GM23338 (cell line): ENCODE results near the gene IL11RA. TPM values are rescaled to one million over a fixed set of nuclear protein-coding genes. Genes with fewer than 3 reads are reported as not detected.

Experiments used
- ATAC-seq: fragments of 200-7000 bp; cut with Tn5 transposase; 3 replicates; pipeline ENCODE4 v1.9.1; 2020
- DNase-seq: peaks from one replicate; pipeline ENCODE4 v3.0.0-alpha.2; 2015; ENCODE audit warnings: low spot score
- H2AFZ ChIP-seq: fragments of 200-600 bp; sonication (generic); 2 replicates; pipeline ENCODE4 v1.8.0; 2016; ENCODE audit warnings: antibody characterized with exemption, mild to moderate bottlenecking, moderate library complexity
- H3F3A ChIP-seq: fragments of 200-600 bp; sonication (generic); replicated peaks from 2 replicates; pipeline ENCODE4 v1.8.0; 2017; ENCODE audit warnings: antibody characterized with exemption, mixed run types, low read depth
- H3K27ac ChIP-seq: fragments of 200-600 bp; sonication (generic); 2 replicates; pipeline ENCODE4 v1.6.1; 2016; ENCODE audit warnings: low read depth
- H3K27me3 ChIP-seq: fragments of 200-600 bp; sonication (generic); 2 replicates; pipeline ENCODE4 v1.8.0; 2016; ENCODE audit warnings: mild to moderate bottlenecking, mixed run types, moderate library complexity; ENCODE audit not compliant: insufficient read depth
- H3K36me3 ChIP-seq: fragments of 200-600 bp; sonication (generic); 2 replicates; pipeline ENCODE4 v1.8.0; 2016; ENCODE audit warnings: mild to moderate bottlenecking; ENCODE audit not compliant: insufficient read depth
- H3K4me1 ChIP-seq: fragments of 200-600 bp; sonication (generic); 2 replicates; pipeline ENCODE4 v1.8.0; 2016; ENCODE audit warnings: mild to moderate bottlenecking, moderate library complexity; ENCODE audit not compliant: insufficient read depth
- H3K4me2 ChIP-seq: fragments of 200-600 bp; sonication (generic); 2 replicates; pipeline ENCODE4 v1.7.1; 2017; ENCODE audit warnings: mixed run types
- H3K4me3 ChIP-seq: fragments of 200-600 bp; sonication (generic); 2 replicates; pipeline ENCODE4 v1.6.1; 2016; ENCODE audit warnings: mixed run types
- H3K79me2 ChIP-seq: fragments of 200-600 bp; sonication (generic); replicated peaks from 2 replicates; pipeline ENCODE4 v1.8.0; 2017; ENCODE audit warnings: mild to moderate bottlenecking; ENCODE audit not compliant: insufficient read depth
- H3K9me2 ChIP-seq: fragments of 200-600 bp; sonication (generic); 2 replicates; pipeline ENCODE4 v1.8.0; 2017; ENCODE audit not compliant: insufficient read depth
- H4K20me1 ChIP-seq: fragments of 200-600 bp; sonication (generic); replicated peaks from 2 replicates; pipeline ENCODE4 v1.8.0; 2017; ENCODE audit warnings: mild to moderate bottlenecking; ENCODE audit not compliant: insufficient read depth
- H3K27ac Mint-ChIP-seq: 2 replicates; pipeline ENCODE4 v1.8.0; 2020; ENCODE audit warnings: inconsistent platforms, mild to moderate bottlenecking, moderate library complexity, mixed read lengths
- H3K27me3 Mint-ChIP-seq: 3 replicates; pipeline ENCODE4 v1.8.0; 2022; ENCODE audit warnings: low read depth, mild to moderate bottlenecking, moderate library complexity, mixed read lengths, inconsistent platforms; ENCODE audit not compliant: insufficient read depth, poor library complexity
- H3K36me3 Mint-ChIP-seq: 3 replicates; pipeline ENCODE4 v1.8.0; 2021; ENCODE audit warnings: low read depth, mild to moderate bottlenecking, inconsistent platforms, moderate library complexity, mixed read lengths
- H3K4me1 Mint-ChIP-seq: 3 replicates; pipeline ENCODE4 v1.8.0; 2020; ENCODE audit warnings: mild to moderate bottlenecking, inconsistent platforms, mixed read lengths
- H3K4me3 Mint-ChIP-seq: 3 replicates; pipeline ENCODE4 v1.8.0; 2021; ENCODE audit warnings: moderate library complexity, mild to moderate bottlenecking, inconsistent platforms, mixed read lengths
- H3K9me3 Mint-ChIP-seq: 3 replicates; pipeline ENCODE4 v1.8.0; 2020; ENCODE audit warnings: moderate library complexity, mild to moderate bottlenecking, inconsistent platforms, mixed read lengths
- CREB1 ChIP-seq: fragments of 250-450 bp; sonication (Bioruptor Pico); IDR thresholded peaks from 2 replicates; pipeline ENCODE4 v1.5.0; 2020; ENCODE audit warnings: low read depth, mild to moderate bottlenecking, moderate library complexity
- CTCF ChIP-seq, 2 experiments: fragments of 200-600 bp in 1 of 2; sonication (generic) in 1 of 2; conservative IDR thresholded peaks; 2 replicates each; pipeline versions ENCODE4 v1.5.1 to v1.6.1; 2016 to 2017; ENCODE audit warnings: antibody characterized with exemption in 2 of 2, low read depth in 2 of 2, mild to moderate bottlenecking in 2 of 2, moderate library complexity in 1 of 2
- ETS1 ChIP-seq: IDR thresholded peaks from 2 replicates; pipeline ENCODE4 v1.6.1; 2016; ENCODE audit warnings: antibody characterized with exemption
- EZH2 ChIP-seq: fragments of 200-600 bp; sonication (generic); IDR thresholded peaks from one replicate; pipeline ENCODE4 v1.8.0; 2017; ENCODE audit warnings: antibody characterized with exemption, mild to moderate bottlenecking, low read depth; ENCODE audit not compliant: unreplicated experiment
- JUNB ChIP-seq: IDR thresholded peaks from one replicate; pipeline ENCODE4 v1.6.1; 2016; ENCODE audit warnings: antibody characterized with exemption; ENCODE audit not compliant: unreplicated experiment
- POLR2AphosphoS5 ChIP-seq: IDR thresholded peaks from 2 replicates; pipeline ENCODE4 v1.6.1; 2016; ENCODE audit warnings: antibody characterized with exemption, low read depth
- STAT1 ChIP-seq: IDR thresholded peaks from one replicate; pipeline ENCODE4 v1.6.1; 2016; ENCODE audit warnings: antibody characterized with exemption; ENCODE audit not compliant: unreplicated experiment
- ZNF114 ChIP-seq: fragments of 250-450 bp; sonication (Bioruptor Pico); IDR thresholded peaks from 2 replicates; pipeline ENCODE4 v1.5.0; 2020; ENCODE audit warnings: mild to moderate bottlenecking, moderate library complexity
- ZNF331 ChIP-seq: fragments of 250-450 bp; sonication (Bioruptor Pico); IDR thresholded peaks from 2 replicates; pipeline ENCODE4 v1.5.0; 2020; ENCODE audit warnings: low read depth, mild to moderate bottlenecking, moderate library complexity
- polyA plus RNA-seq: library from polyadenylated mRNA; unstranded; fragments of >200 nt; fragmentation: Nextera tagmentation; extraction: Ambion mirVana; gene quantifications from 2 replicates; pipeline ENCODE4 v1.2.1, GENCODE V29; 2016
- total RNA-seq: library from RNA; depleted of rRNA; stranded (reverse); fragments of >200 nt; shearing (Covaris generic); gene quantifications from 2 replicates; pipeline ENCODE4 v1.2.3, GENCODE V29; 2014
- TF ChIP-seq, protein P1 (sequence below): IDR thresholded peaks from one replicate; pipeline ENCODE4 v1.6.1; 2018; ENCODE audit warnings: antibody characterized with exemption; ENCODE audit not compliant: unreplicated experiment
- TF ChIP-seq, protein P2 (sequence below): fragments of 250-450 bp; sonication (Bioruptor Pico); IDR thresholded peaks from 2 replicates; pipeline ENCODE4 v1.5.0; 2020; ENCODE audit warnings: mild to moderate bottlenecking, moderate library complexity

IL11RA gene
- total and polyA plus RNA-seq, 2 experiments from 2014 or later, result 3.1 to 5.8 TPM

- Mint-ChIP-seq H3K36me3 (peaks cover 26% of the 10 kb centered on the region), H3K9me3 (no peaks in the 10 kb centered on the region; the same call in 2 of the 3 replicates), H3K4me1 (peaks cover 46% of the 10 kb centered on the region), H3K27me3 (peaks cover 19% of the 10 kb centered on the region), H3K4me3 (peak overlapping the region; percentile 80), H3K27ac (peak overlapping the region; percentile 91; the same call in 1 of the 2 replicates)
- Histone ChIP-seq H3K9me2 (no peaks in the 10 kb centered on the region), H3K36me3 (peaks cover 3% of the 10 kb centered on the region; the same call in 1 of the 2 replicates), H3K27me3 (no peaks in the 10 kb centered on the region), H3K79me2 (peaks cover 6% of the 10 kb centered on the region), H3K4me3 (peak overlapping the region; percentile 53), H3K4me1 (peaks cover 25% of the 10 kb centered on the region), H3K27ac (no peak overlapping the region), H3K4me2 (peak overlapping the region; percentile 81), H3F3A (peaks cover 12% of the 10 kb centered on the region; the same call in 1 of the 2 replicates), H2AFZ (0 out of 2 replicates have a peak overlapping the region, but pooled peaks have one; percentile 56), H4K20me1 (no peaks in the 10 kb centered on the region; the same call in none of the 2 replicates)
- DNase-seq, result no peak
- TF ChIP-seq POLR2AphosphoS5 (no peak), CTCF (conservative IDR thresholded peaks at IDR 0.05; ENCODE audit: low read depth in 2 of 2) (no peak), STAT1 (no peak), CREB1 (CRISPR knock-in tag) (no peak), ETS1 (no peak), ZNF114 (CRISPR knock-in tag) (no peak), ZNF331 (CRISPR knock-in tag) (no peak), EZH2 (no peak), JUNB (no peak)
- TF ChIP-seq, protein P1, sequence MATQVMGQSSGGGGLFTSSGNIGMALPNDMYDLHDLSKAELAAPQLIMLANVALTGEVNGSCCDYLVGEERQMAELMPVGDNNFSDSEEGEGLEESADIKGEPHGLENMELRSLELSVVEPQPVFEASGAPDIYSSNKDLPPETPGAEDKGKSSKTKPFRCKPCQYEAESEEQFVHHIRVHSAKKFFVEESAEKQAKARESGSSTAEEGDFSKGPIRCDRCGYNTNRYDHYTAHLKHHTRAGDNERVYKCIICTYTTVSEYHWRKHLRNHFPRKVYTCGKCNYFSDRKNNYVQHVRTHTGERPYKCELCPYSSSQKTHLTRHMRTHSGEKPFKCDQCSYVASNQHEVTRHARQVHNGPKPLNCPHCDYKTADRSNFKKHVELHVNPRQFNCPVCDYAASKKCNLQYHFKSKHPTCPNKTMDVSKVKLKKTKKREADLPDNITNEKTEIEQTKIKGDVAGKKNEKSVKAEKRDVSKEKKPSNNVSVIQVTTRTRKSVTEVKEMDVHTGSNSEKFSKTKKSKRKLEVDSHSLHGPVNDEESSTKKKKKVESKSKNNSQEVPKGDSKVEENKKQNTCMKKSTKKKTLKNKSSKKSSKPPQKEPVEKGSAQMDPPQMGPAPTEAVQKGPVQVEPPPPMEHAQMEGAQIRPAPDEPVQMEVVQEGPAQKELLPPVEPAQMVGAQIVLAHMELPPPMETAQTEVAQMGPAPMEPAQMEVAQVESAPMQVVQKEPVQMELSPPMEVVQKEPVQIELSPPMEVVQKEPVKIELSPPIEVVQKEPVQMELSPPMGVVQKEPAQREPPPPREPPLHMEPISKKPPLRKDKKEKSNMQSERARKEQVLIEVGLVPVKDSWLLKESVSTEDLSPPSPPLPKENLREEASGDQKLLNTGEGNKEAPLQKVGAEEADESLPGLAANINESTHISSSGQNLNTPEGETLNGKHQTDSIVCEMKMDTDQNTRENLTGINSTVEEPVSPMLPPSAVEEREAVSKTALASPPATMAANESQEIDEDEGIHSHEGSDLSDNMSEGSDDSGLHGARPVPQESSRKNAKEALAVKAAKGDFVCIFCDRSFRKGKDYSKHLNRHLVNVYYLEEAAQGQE, result no peak
- TF ChIP-seq, protein P2, sequence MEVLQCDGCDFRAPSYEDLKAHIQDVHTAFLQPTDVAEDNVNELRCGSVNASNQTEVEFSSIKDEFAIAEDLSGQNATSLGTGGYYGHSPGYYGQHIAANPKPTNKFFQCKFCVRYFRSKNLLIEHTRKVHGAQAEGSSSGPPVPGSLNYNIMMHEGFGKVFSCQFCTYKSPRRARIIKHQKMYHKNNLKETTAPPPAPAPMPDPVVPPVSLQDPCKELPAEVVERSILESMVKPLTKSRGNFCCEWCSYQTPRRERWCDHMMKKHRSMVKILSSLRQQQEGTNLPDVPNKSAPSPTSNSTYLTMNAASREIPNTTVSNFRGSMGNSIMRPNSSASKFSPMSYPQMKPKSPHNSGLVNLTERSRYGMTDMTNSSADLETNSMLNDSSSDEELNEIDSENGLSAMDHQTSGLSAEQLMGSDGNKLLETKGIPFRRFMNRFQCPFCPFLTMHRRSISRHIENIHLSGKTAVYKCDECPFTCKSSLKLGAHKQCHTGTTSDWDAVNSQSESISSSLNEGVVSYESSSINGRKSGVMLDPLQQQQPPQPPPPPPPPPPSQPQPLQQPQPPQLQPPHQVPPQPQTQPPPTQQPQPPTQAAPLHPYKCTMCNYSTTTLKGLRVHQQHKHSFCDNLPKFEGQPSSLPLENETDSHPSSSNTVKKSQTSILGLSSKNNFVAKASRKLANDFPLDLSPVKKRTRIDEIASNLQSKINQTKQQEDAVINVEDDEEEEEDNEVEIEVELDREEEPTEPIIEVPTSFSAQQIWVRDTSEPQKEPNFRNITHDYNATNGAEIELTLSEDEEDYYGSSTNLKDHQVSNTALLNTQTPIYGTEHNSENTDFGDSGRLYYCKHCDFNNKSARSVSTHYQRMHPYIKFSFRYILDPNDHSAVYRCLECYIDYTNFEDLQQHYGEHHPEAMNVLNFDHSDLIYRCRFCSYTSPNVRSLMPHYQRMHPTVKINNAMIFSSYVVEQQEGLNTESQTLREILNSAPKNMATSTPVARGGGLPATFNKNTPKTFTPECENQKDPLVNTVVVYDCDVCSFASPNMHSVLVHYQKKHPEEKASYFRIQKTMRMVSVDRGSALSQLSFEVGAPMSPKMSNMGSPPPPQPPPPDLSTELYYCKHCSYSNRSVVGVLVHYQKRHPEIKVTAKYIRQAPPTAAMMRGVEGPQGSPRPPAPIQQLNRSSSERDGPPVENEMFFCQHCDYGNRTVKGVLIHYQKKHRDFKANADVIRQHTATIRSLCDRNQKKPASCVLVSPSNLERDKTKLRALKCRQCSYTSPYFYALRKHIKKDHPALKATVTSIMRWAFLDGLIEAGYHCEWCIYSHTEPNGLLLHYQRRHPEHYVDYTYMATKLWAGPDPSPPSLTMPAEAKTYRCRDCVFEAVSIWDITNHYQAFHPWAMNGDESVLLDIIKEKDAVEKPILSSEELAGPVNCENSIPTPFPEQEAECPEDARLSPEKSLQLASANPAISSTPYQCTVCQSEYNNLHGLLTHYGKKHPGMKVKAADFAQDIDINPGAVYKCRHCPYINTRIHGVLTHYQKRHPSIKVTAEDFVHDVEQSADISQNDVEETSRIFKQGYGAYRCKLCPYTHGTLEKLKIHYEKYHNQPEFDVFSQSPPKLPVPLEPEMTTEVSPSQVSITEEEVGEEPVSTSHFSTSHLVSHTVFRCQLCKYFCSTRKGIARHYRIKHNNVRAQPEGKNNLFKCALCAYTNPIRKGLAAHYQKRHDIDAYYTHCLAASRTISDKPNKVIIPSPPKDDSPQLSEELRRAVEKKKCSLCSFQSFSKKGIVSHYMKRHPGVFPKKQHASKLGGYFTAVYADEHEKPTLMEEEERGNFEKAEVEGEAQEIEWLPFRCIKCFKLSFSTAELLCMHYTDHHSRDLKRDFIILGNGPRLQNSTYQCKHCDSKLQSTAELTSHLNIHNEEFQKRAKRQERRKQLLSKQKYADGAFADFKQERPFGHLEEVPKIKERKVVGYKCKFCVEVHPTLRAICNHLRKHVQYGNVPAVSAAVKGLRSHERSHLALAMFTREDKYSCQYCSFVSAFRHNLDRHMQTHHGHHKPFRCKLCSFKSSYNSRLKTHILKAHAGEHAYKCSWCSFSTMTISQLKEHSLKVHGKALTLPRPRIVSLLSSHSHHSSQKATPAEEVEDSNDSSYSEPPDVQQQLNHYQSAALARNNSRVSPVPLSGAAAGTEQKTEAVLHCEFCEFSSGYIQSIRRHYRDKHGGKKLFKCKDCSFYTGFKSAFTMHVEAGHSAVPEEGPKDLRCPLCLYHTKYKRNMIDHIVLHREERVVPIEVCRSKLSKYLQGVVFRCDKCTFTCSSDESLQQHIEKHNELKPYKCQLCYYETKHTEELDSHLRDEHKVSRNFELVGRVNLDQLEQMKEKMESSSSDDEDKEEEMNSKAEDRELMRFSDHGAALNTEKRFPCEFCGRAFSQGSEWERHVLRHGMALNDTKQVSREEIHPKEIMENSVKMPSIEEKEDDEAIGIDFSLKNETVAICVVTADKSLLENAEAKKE (CRISPR knock-in tag), result no peak
- no peak for ATAC-seq
Observed at GRCh38 chr9:34651321-34651720, 664 bp upstream of the IL11RA start.
